CD4-positive, CD25-positive, alpha-beta regulatory T cell (primary cell): ENCODE measurements around the gene RCOR2. TPM values are rescaled to one million over a fixed set of nuclear protein-coding genes. Genes with fewer than 3 reads are reported as not detected.
A peak's percentile ranks its signal among the peaks of the same experiment; 100 is the strongest.

Experiments
- ATAC-seq, 2 donors: fragments of 150-1000 bp; cut with Tn5 transposase; one replicate each; pipeline ENCODE4 v1.10.0; 2021; ENCODE audit warnings: low read depth in 2 of 2, moderate number of reproducible peaks in 2 of 2, moderate library complexity in 1 of 2
- DNase-seq, 3 donors: peaks; one replicate each; pipeline versions ENCODE4 v3.0.0 to v3.0.0-alpha.2; 2012 to 2022; ENCODE audit warnings: mixed read lengths in 1 of 3
- H3K27ac ChIP-seq: one replicate; pipeline ENCODE4 v1.7.0; 2013; ENCODE audit warnings: mild to moderate bottlenecking, low read length; ENCODE audit not compliant: insufficient read depth, poor library complexity, severe bottlenecking
- H3K27me3 ChIP-seq: one replicate; pipeline ENCODE4 v1.7.0; 2013; ENCODE audit warnings: low read length; ENCODE audit not compliant: control insufficient read depth, insufficient read depth
- H3K36me3 ChIP-seq: one replicate; pipeline ENCODE4 v1.7.0; 2013; ENCODE audit warnings: mild to moderate bottlenecking, low read length, moderate library complexity; ENCODE audit not compliant: control insufficient read depth, insufficient read depth
- H3K4me1 ChIP-seq: 2 replicates; pipeline ENCODE4 v1.7.0; 2013; ENCODE audit warnings: mild to moderate bottlenecking, low read length; ENCODE audit not compliant: insufficient read depth, control insufficient read depth, poor library complexity, severe bottlenecking
- H3K4me3 ChIP-seq: one replicate; pipeline ENCODE4 v1.7.0; 2013; ENCODE audit warnings: low read depth, mild to moderate bottlenecking, low read length, moderate library complexity
- H3K9me3 ChIP-seq, 2 experiments: 1 replicate in 1 of 2; 2 replicates in 1 of 2; pipeline ENCODE4 v1.7.0; 2013; ENCODE audit warnings: low read length in 2 of 2, mild to moderate bottlenecking in 1 of 2, moderate library complexity in 1 of 2; ENCODE audit not compliant: control insufficient read depth in 2 of 2
- H3K27ac Mint-ChIP-seq, 3 donors: one replicate each; pipeline ENCODE4 v1.8.0; 2020 to 2022; ENCODE audit warnings: mild to moderate bottlenecking in 3 of 3, mixed read lengths in 3 of 3, moderate library complexity in 2 of 3
- H3K27me3 Mint-ChIP-seq: one replicate; pipeline ENCODE4 v1.8.0; 2022; ENCODE audit warnings: mild to moderate bottlenecking, mixed read lengths
- H3K36me3 Mint-ChIP-seq: one replicate; pipeline ENCODE4 v1.8.0; 2020; ENCODE audit warnings: mixed read lengths
- H3K4me1 Mint-ChIP-seq, 4 donors: one replicate each; pipeline ENCODE4 v1.8.0; 2020 to 2022; ENCODE audit warnings: mixed read lengths in 4 of 4, mild to moderate bottlenecking in 1 of 4
- H3K4me3 Mint-ChIP-seq, 4 donors: one replicate each; pipeline ENCODE4 v1.8.0; 2020 to 2022; ENCODE audit warnings: mild to moderate bottlenecking in 4 of 4, mixed read lengths in 4 of 4, moderate library complexity in 3 of 4
- H3K9me3 Mint-ChIP-seq, 7 donors: one replicate each; pipeline ENCODE4 v1.8.0; 2020 to 2022; ENCODE audit warnings: mixed read lengths in 7 of 7, mild to moderate bottlenecking in 3 of 7, moderate library complexity in 2 of 7
- polyA plus RNA-seq, 4 donors: library from polyadenylated mRNA; unstranded; fragments of 300-500 nt; fragmentation: Illumina TruSeq; gene quantifications; one replicate each; pipeline ENCODE4 v1.2.3, GENCODE V29; 2021
- total RNA-seq: library from RNA; stranded (reverse); gene quantifications from one replicate; pipeline ENCODE4 v1.2.3, GENCODE V29; 2022

Gene RCOR2
- total and polyA plus RNA-seq, 5 donors from 2014 or later, result not detected

DNA sequence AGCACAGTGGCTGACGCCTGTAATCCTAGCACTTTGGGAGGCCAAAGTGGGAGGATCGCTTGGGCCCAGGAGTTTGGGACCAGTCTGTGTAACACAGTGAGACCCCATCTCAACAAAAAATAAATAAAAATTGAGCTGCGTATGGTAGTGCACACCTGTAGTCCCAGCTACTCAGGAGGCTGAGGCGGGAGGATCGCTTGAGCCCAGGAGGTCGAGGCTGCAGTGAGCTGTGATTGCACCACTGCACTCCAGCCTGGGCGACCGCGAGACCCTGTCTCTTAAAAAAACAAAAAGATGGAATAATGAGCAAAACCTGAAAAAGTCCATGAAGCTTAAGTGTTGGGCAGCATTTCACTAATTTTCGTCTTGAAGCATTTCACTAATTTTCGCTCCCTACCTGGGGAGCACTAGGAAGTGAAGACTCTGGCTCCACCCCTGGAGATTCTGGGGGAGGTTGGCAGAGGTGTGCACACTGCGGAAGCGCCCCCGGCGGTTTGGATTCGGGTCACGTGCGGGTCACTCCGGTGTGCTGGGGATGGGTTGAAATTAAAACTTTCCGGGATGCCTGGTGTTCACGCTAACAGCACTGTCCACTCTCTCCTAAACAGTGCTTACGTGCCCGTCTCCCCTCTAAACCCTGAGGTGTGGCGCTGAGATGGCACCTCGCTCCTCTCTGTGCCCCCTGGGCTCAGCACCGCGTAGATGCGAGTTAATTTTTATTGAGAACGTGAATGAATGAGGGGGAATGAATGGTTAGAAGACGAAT, 20.9 kb upstream of the RCOR2 start:
- no peaks in the 10 kb centered on the region for H3K36me3 Mint-ChIP-seq
- DNase-seq, result peak in 1 of 3 donors; percentile 47
- Histone ChIP-seq H3K9me3 (no peaks in the 10 kb centered on the region), H3K4me3 (peak overlapping the region; percentile 87), H3K27me3 (no peaks in the 10 kb centered on the region), H3K36me3 (no peaks in the 10 kb centered on the region), H3K4me1 (peaks cover 19% of the 10 kb centered on the region), H3K27ac (peak overlapping the region; percentile 67)
- no peaks in the 10 kb centered on the region for H3K9me3 Mint-ChIP-seq
- peak overlapping the region; percentile 87 to 94 (median 90) for H3K4me3 Mint-ChIP-seq
- ATAC-seq, result peak; percentile 1 to 6
- peak overlapping the region in 2 of 3 donors; percentile 69 to 95 for H3K27ac Mint-ChIP-seq
- H3K27me3 Mint-ChIP-seq, result peaks cover 9% of the 10 kb centered on the region
- H3K4me1 Mint-ChIP-seq, result peaks cover 5 to 23% (median 16%) of the 10 kb centered on the region in 4 donors

DNA sequence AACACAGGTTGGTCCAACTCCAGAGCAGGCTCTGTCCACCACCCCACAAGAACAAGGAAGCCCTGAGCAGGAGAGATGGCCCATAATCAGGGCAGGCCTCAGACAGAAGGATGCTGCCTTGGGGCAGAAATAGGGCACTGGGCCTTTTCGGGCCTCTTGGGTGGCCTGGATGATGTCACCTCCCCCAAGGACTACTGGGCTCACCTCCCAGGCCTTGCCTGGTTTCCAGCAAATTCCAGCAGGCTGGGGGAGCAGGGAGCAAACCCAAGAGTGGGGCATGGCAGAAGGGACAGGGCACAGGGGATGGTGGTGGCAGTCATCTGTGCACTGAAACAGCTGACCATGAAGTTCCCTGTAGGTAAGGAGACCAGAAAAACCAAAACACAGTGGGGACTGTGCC, 16.5 kb upstream of the RCOR2 start:
- Mint-ChIP-seq H3K27ac (no peak overlapping the region), H3K27me3 (peaks cover 10% of the 10 kb centered on the region), H3K9me3 (peaks cover 0 to 2% (median 0%) of the 10 kb centered on the region in 7 donors), H3K4me1 (peaks cover 0 to 11% (median 5%) of the 10 kb centered on the region in 4 donors), H3K4me3 (no peak overlapping the region), H3K36me3 (no peaks in the 10 kb centered on the region)
- H3K36me3 ChIP-seq, result no peaks in the 10 kb centered on the region
- no peak overlapping the region for H3K27ac ChIP-seq
- no peaks in the 10 kb centered on the region for H3K27me3 ChIP-seq
- no peak overlapping the region for H3K4me3 ChIP-seq
- no peak for DNase-seq
- H3K4me1 ChIP-seq, result peaks cover 6% of the 10 kb centered on the region
- no peaks in the 10 kb centered on the region for H3K9me3 ChIP-seq
- no peak for ATAC-seq

DNA sequence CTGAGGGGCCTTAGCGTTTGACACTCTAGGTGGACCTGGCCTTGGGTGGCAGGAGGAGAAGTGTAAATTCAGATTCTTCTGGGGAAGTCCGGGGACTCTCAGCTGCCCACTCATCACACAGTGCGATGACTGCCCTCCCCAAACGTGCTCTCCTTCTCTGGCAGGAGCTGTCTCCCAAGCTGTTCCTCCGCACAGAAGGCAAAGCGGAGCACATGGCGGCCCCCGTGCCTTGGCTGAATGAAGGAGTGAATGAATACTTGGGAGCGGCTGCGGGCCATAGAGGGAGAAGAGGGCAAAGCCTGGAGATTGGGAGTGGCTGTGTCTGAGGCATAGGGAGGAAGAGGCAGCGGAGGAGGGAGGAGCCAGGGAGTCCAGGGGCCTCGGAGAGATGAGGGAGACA, 14.9 kb upstream of the RCOR2 start:
- H3K4me1 Mint-ChIP-seq, result no peaks in the 10 kb centered on the region
- Histone ChIP-seq H3K9me3 (no peaks in the 10 kb centered on the region), H3K4me3 (no peak overlapping the region), H3K27me3 (no peaks in the 10 kb centered on the region), H3K36me3 (no peaks in the 10 kb centered on the region), H3K4me1 (no peaks in the 10 kb centered on the region), H3K27ac (no peak overlapping the region)
- DNase-seq (no peak), ATAC-seq (no peak)
- H3K4me3 Mint-ChIP-seq, result no peak overlapping the region
- peaks cover 0 to 2% (median 0%) of the 10 kb centered on the region in 7 donors for H3K9me3 Mint-ChIP-seq
- H3K36me3 Mint-ChIP-seq, result no peaks in the 10 kb centered on the region
- no peak overlapping the region for H3K27ac Mint-ChIP-seq
- peaks cover 6% of the 10 kb centered on the region for H3K27me3 Mint-ChIP-seq

DNA sequence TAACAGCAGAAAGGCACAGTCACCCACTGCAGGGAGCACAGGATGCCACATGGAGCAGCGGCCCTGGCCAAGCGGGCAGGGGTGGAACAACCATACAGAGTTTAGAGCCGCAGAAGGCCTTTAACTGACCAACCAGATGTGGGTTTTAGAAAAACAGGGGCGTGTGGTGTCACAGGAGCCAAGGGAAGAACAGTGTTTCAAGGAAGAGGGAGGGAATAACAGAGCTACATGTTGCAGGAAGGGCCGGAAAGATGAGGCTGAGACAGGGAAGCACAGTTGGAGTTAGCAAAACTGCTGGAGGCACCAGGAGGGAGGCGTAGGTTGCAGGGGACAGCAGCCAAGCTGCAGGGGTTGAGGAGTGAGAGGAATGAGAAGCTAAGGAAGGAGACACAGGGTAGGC, 14.1 kb upstream of the RCOR2 start:
- DNase-seq, result no peak
- Histone ChIP-seq H3K27ac (no peak overlapping the region), H3K27me3 (no peaks in the 10 kb centered on the region), H3K4me3 (no peak overlapping the region), H3K4me1 (no peaks in the 10 kb centered on the region), H3K9me3 (no peaks in the 10 kb centered on the region), H3K36me3 (no peaks in the 10 kb centered on the region)
- Mint-ChIP-seq H3K4me3 (no peak overlapping the region), H3K4me1 (no peaks in the 10 kb centered on the region), H3K27ac (no peak overlapping the region), H3K27me3 (peaks cover 6% of the 10 kb centered on the region), H3K9me3 (peaks cover 0 to 2% (median 0%) of the 10 kb centered on the region in 7 donors), H3K36me3 (no peaks in the 10 kb centered on the region)
- ATAC-seq, result no peak

DNA sequence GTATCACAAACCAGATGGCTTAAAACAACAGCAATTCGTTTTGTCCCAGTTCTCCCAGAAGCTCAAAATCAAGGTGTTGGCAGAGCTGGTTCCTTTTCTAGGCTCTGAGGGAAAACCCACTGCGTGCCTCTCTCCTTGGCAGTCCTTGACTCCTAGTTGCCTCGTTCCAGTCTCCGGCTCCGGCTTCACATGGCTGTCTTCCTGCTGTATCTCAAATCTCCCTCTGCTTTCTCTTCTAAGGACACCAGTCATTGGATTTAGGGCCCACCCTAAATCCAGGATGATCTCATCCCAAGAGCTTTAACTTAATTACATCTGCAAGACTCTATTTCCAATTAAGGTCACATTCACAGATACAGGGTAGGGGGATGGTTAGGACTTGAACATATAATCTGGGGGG, 12.7 kb upstream of the RCOR2 start:
- Histone ChIP-seq H3K27me3 (peaks cover 2% of the 10 kb centered on the region), H3K36me3 (no peaks in the 10 kb centered on the region), H3K4me3 (no peak overlapping the region), H3K4me1 (no peaks in the 10 kb centered on the region), H3K27ac (no peak overlapping the region), H3K9me3 (no peaks in the 10 kb centered on the region)
- Mint-ChIP-seq H3K27me3 (peaks cover 7% of the 10 kb centered on the region), H3K36me3 (no peaks in the 10 kb centered on the region), H3K27ac (no peak overlapping the region), H3K9me3 (peaks cover 0 to 2% (median 0%) of the 10 kb centered on the region in 7 donors), H3K4me1 (no peaks in the 10 kb centered on the region), H3K4me3 (no peak overlapping the region)
- no peak for ATAC-seq
- DNase-seq, result no peak

DNA sequence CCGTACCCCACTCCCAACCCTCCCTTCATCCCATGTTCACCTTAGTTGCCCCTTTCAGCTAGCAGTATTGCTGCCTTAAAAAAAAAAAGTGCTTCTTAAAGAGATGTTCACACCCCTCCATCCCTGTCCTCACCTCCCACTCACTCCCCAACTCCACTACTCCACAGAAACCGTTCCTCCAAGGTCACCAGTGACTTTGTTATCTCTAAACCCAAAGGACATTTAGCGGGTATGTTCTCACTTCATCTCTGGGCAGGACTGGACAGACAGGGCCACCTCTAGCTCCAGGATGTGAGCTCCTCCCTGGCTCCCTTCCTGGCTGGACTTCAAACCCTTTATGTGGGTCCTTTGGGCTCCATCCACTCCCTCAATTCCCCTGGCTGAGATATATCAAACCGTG, 6.4 kb upstream of the RCOR2 start:
- DNase-seq (no peak), ATAC-seq (no peak)
- no peaks in the 10 kb centered on the region for H3K36me3 Mint-ChIP-seq
- Histone ChIP-seq H3K9me3 (no peaks in the 10 kb centered on the region), H3K27me3 (peaks cover 2% of the 10 kb centered on the region), H3K36me3 (no peaks in the 10 kb centered on the region), H3K4me1 (peaks cover 10% of the 10 kb centered on the region), H3K27ac (no peak overlapping the region), H3K4me3 (no peak overlapping the region)
- peaks cover 30% of the 10 kb centered on the region for H3K27me3 Mint-ChIP-seq
- H3K4me3 Mint-ChIP-seq, result peak overlapping the region in 2 of 4 donors; percentile 0 to 61
- H3K9me3 Mint-ChIP-seq, result peaks cover 0 to 1% (median 0%) of the 10 kb centered on the region in 7 donors
- H3K27ac Mint-ChIP-seq, result no peak overlapping the region
- peaks cover 0 to 14% (median 5%) of the 10 kb centered on the region in 4 donors for H3K4me1 Mint-ChIP-seq

DNA sequence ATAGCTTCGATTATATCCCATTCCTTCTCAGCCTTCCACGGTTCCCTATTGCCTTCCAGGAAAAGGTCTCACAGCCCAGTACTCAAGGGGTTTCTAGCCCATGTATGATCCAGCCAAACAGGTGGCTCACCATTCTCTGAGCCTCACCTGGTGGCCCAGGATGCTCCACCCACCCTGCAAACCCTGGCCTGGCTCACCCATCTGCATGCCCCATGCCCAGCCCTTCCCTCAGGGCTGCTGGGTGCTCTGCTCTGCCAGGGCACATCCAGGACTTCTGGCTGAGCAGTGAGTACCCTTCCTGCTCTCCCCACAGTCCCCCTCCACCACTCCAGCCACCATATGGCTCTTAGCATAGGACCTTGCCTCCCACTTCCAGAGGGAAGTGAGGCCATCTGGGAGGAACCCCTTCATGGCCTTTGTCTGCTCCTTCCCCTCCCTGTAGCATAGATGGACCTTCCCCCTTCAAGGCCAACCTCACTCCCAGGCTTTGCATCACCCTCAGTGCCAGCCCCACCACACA, 5.8 kb upstream of the RCOR2 start:
- H3K9me3 Mint-ChIP-seq, result peaks cover 0 to 1% (median 0%) of the 10 kb centered on the region in 7 donors
- H3K4me3 Mint-ChIP-seq, result no peak overlapping the region
- Histone ChIP-seq H3K27ac (no peak overlapping the region), H3K9me3 (no peaks in the 10 kb centered on the region), H3K4me1 (peaks cover 15% of the 10 kb centered on the region), H3K36me3 (no peaks in the 10 kb centered on the region), H3K27me3 (peaks cover 2% of the 10 kb centered on the region), H3K4me3 (no peak overlapping the region)
- no peak for ATAC-seq
- H3K27me3 Mint-ChIP-seq, result peaks cover 30% of the 10 kb centered on the region
- H3K27ac Mint-ChIP-seq, result peak overlapping the region in 2 of 3 donors; percentile 16 to 43
- H3K36me3 Mint-ChIP-seq, result no peaks in the 10 kb centered on the region
- DNase-seq, result no peak
- H3K4me1 Mint-ChIP-seq, result peaks cover 0 to 15% (median 5%) of the 10 kb centered on the region in 4 donors
